Neural cell (in vitro differentiated cells): Measurements from ENCODE around the gene TMEM117. TPM values are rescaled to one million over a fixed set of nuclear protein-coding genes. Genes with fewer than 3 reads are reported as not detected.
A peak's percentile ranks its signal among the peaks of the same experiment; 100 is the strongest.
"Not testable (repeated sequence)": the region's sequence is repeated elsewhere in the genome, so short reads cannot be mapped to it uniquely, and the experiment has no call there.

ENCODE experiments used
- H2AFZ ChIP-seq: fragments of 200-600, 300-800 bp; sonication (generic), shearing (Covaris generic); 2 replicates; pipeline ENCODE4 v1.6.0; 2014; ENCODE audit warnings: low read depth, mild to moderate bottlenecking, antibody characterized with exemption, low read length, moderate library complexity
- H3F3A ChIP-seq: fragments of 200-600 bp; shearing (Covaris generic); 2 replicates; pipeline ENCODE4 v1.6.1; 2016; ENCODE audit warnings: mild to moderate bottlenecking, moderate library complexity, mixed read lengths, antibody characterized with exemption, low read length; ENCODE audit not compliant: insufficient read depth, poor library complexity, severe bottlenecking
- H3K27ac ChIP-seq: fragments of 200-600, 300-800 bp; sonication (generic), shearing (Covaris generic); 2 replicates; pipeline ENCODE4 v1.5.1; 2014; ENCODE audit warnings: mild to moderate bottlenecking, low read length, moderate library complexity
- H3K27me3 ChIP-seq: fragments of 300-800, 200-600 bp; sonication (generic), shearing (Covaris generic); 2 replicates; pipeline ENCODE4 v1.6.0; 2014; ENCODE audit warnings: mild to moderate bottlenecking, low read depth, low read length, moderate library complexity; ENCODE audit not compliant: insufficient read depth
- H3K36me3 ChIP-seq: fragments of 300-800, 200-600 bp; sonication (generic), shearing (Covaris generic); 2 replicates; pipeline ENCODE4 v1.5.1; 2014; ENCODE audit warnings: mild to moderate bottlenecking, antibody characterized with exemption, low read length, moderate library complexity; ENCODE audit not compliant: insufficient read depth
- H3K4me2 ChIP-seq: fragments of 300-800, 200-600 bp; sonication (generic), shearing (Covaris generic); 2 replicates; pipeline ENCODE4 v1.6.0; 2014; ENCODE audit warnings: mild to moderate bottlenecking, low read length
- H3K4me3 ChIP-seq: fragments of 300-800, 200-600 bp; sonication (generic), shearing (Covaris generic); 2 replicates; pipeline ENCODE4 v1.5.1; 2014; ENCODE audit warnings: mild to moderate bottlenecking, low read length, moderate library complexity
- H3K79me2 ChIP-seq: fragments of 200-600 bp; shearing (Covaris generic); replicated peaks from 2 replicates; pipeline ENCODE4 v1.6.0; 2014; ENCODE audit warnings: mild to moderate bottlenecking, low read length, moderate library complexity; ENCODE audit not compliant: insufficient read depth
- H3K9ac ChIP-seq: fragments of 300-800, 200-600 bp; sonication (generic), shearing (Covaris generic); 2 replicates; pipeline ENCODE4 v1.6.1; 2016; ENCODE audit warnings: mild to moderate bottlenecking, low read length, mixed read lengths
- H3K9me2 ChIP-seq: fragments of 200-600 bp; shearing (Covaris generic); 2 replicates; pipeline ENCODE4 v1.6.1; 2016; ENCODE audit warnings: mild to moderate bottlenecking, low read length, mixed read lengths; ENCODE audit not compliant: insufficient read depth
- H3K9me3 ChIP-seq: fragments of 200-600, 300-800 bp; sonication (generic), shearing (Covaris generic); 2 replicates; pipeline ENCODE4 v1.6.1; 2016; ENCODE audit warnings: mild to moderate bottlenecking, mixed run types, low read length, moderate library complexity, mixed read lengths
- H4K20me1 ChIP-seq: fragments of 200-600 bp; shearing (Covaris generic); 2 replicates; pipeline ENCODE4 v1.6.1; 2016; ENCODE audit warnings: mild to moderate bottlenecking, mixed run types; ENCODE audit not compliant: insufficient read depth
- EP300 ChIP-seq: fragments of 450-650 bp; conservative IDR thresholded peaks from 2 replicates; pipeline ENCODE4 v1.6.1; 2014; ENCODE audit warnings: antibody characterized with exemption, mild to moderate bottlenecking, moderate library complexity; ENCODE audit not compliant: poor library complexity, severe bottlenecking
- EZH2 ChIP-seq: fragments of 200-600, 300-800 bp; shearing (Covaris generic), sonication (generic); IDR thresholded peaks from 2 replicates; pipeline ENCODE4 v1.6.1; 2014; ENCODE audit warnings: antibody characterized with exemption, low read length, borderline replicate concordance, mild to moderate bottlenecking; ENCODE audit not compliant: insufficient read depth, poor library complexity, severe bottlenecking
- MXI1 ChIP-seq: fragments of 450-650 bp; conservative IDR thresholded peaks from 2 replicates; pipeline ENCODE4 v1.6.1; 2014; ENCODE audit warnings: antibody characterized with exemption, mild to moderate bottlenecking; ENCODE audit not compliant: poor library complexity, severe bottlenecking
- POLR2AphosphoS5 ChIP-seq: IDR thresholded peaks from 2 replicates; pipeline ENCODE4 v1.6.1; 2012
- RAD21 ChIP-seq: fragments of 450-650 bp; conservative IDR thresholded peaks from 2 replicates; pipeline ENCODE4 v1.6.1; 2014; ENCODE audit warnings: antibody characterized with exemption, mild to moderate bottlenecking, moderate library complexity
- SMC3 ChIP-seq: fragments of 450-650 bp; conservative IDR thresholded peaks from 2 replicates; pipeline ENCODE4 v1.6.1; 2014; ENCODE audit warnings: antibody characterized with exemption, mild to moderate bottlenecking, moderate library complexity; ENCODE audit not compliant: poor library complexity
- TAF1 ChIP-seq: IDR thresholded peaks from 2 replicates; pipeline ENCODE4 v1.6.1; 2012; ENCODE audit warnings: low read depth
- polyA plus RNA-seq: library from polyadenylated mRNA; depleted of rRNA; stranded (reverse); fragments of >200 nt; gene quantifications from 2 replicates; pipeline ENCODE4 v1.2.3, GENCODE V29; 2014
- TF ChIP-seq, protein P1 (sequence below): fragments of 450-650 bp; IDR thresholded peaks from 2 replicates; pipeline ENCODE4 v1.5.1; 2014; ENCODE audit warnings: antibody characterized with exemption, mild to moderate bottlenecking, moderate library complexity; ENCODE audit not compliant: poor library complexity, severe bottlenecking
- TF ChIP-seq, protein P2 (sequence below): IDR thresholded peaks from 2 replicates; pipeline ENCODE4 v1.6.1; 2012; ENCODE audit warnings: borderline replicate concordance

Gene TMEM117
- polyA plus RNA-seq, 1 donor from 2014 or later, result 5.3 TPM

DNA sequence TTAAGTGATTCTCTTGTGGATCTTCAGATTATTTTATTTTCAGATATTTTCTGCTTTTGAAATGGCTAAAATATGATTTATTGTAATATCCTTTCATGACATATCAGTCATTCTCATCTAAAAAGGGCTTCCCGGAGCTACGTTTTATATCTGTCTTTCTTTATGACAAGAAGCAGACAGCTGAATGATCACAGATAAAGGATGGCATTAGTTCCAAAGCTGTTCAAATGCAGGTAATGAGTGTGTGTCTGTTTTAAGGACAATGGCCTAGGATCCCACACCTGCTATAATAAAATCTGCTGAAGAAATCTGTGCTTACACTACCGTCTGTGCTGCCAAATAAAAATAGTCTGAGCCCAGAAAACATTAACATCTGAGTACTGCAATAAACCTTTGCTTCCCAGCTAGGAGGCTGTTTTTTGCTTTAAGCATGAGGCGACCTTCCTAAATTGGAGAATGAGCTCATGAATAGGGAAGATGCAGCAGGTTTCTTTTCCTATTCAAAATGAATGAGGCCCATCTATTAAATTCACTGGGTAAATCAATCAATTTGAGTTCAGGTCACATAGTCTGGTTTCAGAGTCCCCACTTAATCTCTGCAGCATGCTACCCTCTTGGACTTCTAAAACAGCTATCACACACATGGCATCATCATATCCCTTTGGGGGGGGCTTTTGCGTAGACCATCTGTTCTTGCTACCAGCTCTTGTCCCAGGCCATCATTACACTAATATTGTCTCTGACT lies 541.7 kb downstream of the TMEM117 start:
- Histone ChIP-seq H3K27ac (peak overlapping the region; percentile 7), H3K9ac (no peak overlapping the region), H3K9me3 (no peaks in the 10 kb centered on the region), H3K4me2 (peak overlapping the region; percentile 27), H2AFZ (no peak overlapping the region), H3K79me2 (no peaks in the 10 kb centered on the region), H3K36me3 (no peaks in the 10 kb centered on the region), H3F3A (no peaks in the 10 kb centered on the region), H3K4me3 (peak overlapping the region; percentile 19), H3K27me3 (no peaks in the 10 kb centered on the region), H3K9me2 (no peaks in the 10 kb centered on the region), H4K20me1 (no peaks in the 10 kb centered on the region)
- TF ChIP-seq EP300 (peak; percentile 96), TAF1 (no peak), SMC3 (no peak), RAD21 (no peak), EZH2 (no peak), POLR2AphosphoS5 (peak; percentile 68), MXI1 (no peak)
- TF ChIP-seq, protein P1, sequence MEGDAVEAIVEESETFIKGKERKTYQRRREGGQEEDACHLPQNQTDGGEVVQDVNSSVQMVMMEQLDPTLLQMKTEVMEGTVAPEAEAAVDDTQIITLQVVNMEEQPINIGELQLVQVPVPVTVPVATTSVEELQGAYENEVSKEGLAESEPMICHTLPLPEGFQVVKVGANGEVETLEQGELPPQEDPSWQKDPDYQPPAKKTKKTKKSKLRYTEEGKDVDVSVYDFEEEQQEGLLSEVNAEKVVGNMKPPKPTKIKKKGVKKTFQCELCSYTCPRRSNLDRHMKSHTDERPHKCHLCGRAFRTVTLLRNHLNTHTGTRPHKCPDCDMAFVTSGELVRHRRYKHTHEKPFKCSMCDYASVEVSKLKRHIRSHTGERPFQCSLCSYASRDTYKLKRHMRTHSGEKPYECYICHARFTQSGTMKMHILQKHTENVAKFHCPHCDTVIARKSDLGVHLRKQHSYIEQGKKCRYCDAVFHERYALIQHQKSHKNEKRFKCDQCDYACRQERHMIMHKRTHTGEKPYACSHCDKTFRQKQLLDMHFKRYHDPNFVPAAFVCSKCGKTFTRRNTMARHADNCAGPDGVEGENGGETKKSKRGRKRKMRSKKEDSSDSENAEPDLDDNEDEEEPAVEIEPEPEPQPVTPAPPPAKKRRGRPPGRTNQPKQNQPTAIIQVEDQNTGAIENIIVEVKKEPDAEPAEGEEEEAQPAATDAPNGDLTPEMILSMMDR, result no peak
- TF ChIP-seq, protein P2, sequence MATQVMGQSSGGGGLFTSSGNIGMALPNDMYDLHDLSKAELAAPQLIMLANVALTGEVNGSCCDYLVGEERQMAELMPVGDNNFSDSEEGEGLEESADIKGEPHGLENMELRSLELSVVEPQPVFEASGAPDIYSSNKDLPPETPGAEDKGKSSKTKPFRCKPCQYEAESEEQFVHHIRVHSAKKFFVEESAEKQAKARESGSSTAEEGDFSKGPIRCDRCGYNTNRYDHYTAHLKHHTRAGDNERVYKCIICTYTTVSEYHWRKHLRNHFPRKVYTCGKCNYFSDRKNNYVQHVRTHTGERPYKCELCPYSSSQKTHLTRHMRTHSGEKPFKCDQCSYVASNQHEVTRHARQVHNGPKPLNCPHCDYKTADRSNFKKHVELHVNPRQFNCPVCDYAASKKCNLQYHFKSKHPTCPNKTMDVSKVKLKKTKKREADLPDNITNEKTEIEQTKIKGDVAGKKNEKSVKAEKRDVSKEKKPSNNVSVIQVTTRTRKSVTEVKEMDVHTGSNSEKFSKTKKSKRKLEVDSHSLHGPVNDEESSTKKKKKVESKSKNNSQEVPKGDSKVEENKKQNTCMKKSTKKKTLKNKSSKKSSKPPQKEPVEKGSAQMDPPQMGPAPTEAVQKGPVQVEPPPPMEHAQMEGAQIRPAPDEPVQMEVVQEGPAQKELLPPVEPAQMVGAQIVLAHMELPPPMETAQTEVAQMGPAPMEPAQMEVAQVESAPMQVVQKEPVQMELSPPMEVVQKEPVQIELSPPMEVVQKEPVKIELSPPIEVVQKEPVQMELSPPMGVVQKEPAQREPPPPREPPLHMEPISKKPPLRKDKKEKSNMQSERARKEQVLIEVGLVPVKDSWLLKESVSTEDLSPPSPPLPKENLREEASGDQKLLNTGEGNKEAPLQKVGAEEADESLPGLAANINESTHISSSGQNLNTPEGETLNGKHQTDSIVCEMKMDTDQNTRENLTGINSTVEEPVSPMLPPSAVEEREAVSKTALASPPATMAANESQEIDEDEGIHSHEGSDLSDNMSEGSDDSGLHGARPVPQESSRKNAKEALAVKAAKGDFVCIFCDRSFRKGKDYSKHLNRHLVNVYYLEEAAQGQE, result no peak

DNA sequence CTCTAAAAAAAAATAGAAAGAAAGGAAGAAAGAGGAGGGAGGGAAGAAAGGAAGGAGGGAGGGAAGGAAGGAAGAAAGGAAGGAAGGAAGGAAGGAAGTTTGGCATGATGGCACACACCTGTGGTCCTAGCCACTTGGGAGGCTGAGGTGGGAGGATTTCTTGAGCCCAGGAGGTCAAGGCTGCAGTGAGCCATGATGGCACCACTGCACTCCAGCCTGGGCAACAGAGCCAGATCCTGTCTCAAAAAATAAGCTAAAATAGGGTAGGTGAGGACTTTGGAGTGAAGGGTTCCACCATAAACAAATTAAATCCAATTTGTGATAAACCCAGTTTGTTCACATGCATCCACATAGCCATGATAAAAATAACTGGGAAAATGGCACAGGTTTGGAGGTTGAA lies 543.2 kb downstream of the TMEM117 start:
- H3K4me2 ChIP-seq, H3K79me2 ChIP-seq, H3K9ac ChIP-seq, H3K36me3 ChIP-seq, H3K9me3 ChIP-seq, H3K9me2 ChIP-seq, H3K4me3 ChIP-seq, H3K27ac ChIP-seq, H3F3A ChIP-seq, H4K20me1 ChIP-seq, H2AFZ ChIP-seq, H3K27me3 ChIP-seq: not testable (repeated sequence)

DNA sequence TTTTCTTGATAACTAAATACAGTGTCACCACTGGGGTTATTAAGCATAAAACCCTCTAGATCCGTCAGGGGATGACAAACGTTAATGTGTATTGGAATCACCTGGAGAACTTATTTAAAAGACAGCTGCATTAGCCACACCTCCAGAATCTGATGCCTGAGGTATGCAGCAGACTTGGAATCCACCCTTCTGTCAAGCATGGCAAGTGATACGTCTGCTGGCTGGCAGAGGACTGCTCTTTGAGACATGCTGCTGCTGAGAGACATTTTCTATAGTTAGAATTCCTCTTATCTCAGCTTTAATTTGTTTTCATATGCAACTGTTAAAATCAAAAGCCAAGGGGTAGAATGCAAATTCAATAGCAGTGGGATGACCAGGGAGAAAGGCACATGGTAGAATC lies 544.0 kb downstream of the TMEM117 start:
- H3K9ac ChIP-seq, result no peak overlapping the region
- no peaks in the 10 kb centered on the region for H3K79me2 ChIP-seq
- no peaks in the 10 kb centered on the region for H3K27me3 ChIP-seq
- no peak overlapping the region for H3K4me3 ChIP-seq
- no peak overlapping the region for H3K27ac ChIP-seq
- H3F3A ChIP-seq, result no peaks in the 10 kb centered on the region
- H3K9me3 ChIP-seq, result no peaks in the 10 kb centered on the region
- no peaks in the 10 kb centered on the region for H3K36me3 ChIP-seq
- H4K20me1 ChIP-seq, result no peaks in the 10 kb centered on the region
- no peaks in the 10 kb centered on the region for H3K9me2 ChIP-seq
- H2AFZ ChIP-seq, result no peak overlapping the region
- no peak overlapping the region for H3K4me2 ChIP-seq
- TF ChIP-seq POLR2AphosphoS5 (no peak), TAF1 (no peak), EP300 (no peak), SMC3 (no peak)
- TF ChIP-seq, protein P2, result no peak
